Coronary artery (tissue), 2 donors: Measurements from ENCODE around the gene SRA1.

Source experiments
- DNase-seq: peaks from one replicate; pipeline ENCODE4 v3.0.0-alpha.2; 2017; ENCODE audit warnings: low spot score
- H3K27ac ChIP-seq, 2 donors: fragments of 200-600 bp; sonication (generic); one replicate each; pipeline ENCODE4 v1.5.1; 2016 to 2019
- H3K4me3 ChIP-seq: fragments of 200-600 bp; sonication (generic); 2 replicates; pipeline ENCODE4 v1.5.1; 2016; ENCODE audit warnings: mild to moderate bottlenecking, moderate library complexity
- CTCF ChIP-seq: fragments of 200-600 bp; sonication (generic); IDR thresholded peaks from one replicate; pipeline ENCODE4 v1.5.1; 2019; ENCODE audit warnings: antibody characterized with exemption

The SRA1 gene

GRCh38 chr5:140546851-140547507, 10.3 kb downstream of the SRA1 start:
- TF ChIP-seq CTCF: no peak
- peak overlapping the region; percentile 99 for H3K27ac ChIP-seq
- H3K4me3 ChIP-seq: peak overlapping the region; percentile 88
- no peak for DNase-seq

GRCh38 chr5:140545606-140546005, 11.7 kb downstream of the SRA1 start:
- DNase-seq: no peak
- Histone ChIP-seq H3K4me3 (no peak overlapping the region), H3K27ac (no peak overlapping the region)
- no peak for TF ChIP-seq CTCF

GRCh38 chr5:140544986-140545385, 12.3 kb downstream of the SRA1 start:
- no peak for TF ChIP-seq CTCF
- no peak for DNase-seq
- no peak overlapping the region for H3K27ac ChIP-seq
- H3K4me3 ChIP-seq: no peak overlapping the region

- H3K27ac ChIP-seq: no peak overlapping the region
- no peak for DNase-seq
- TF ChIP-seq CTCF: no peak
- H3K4me3 ChIP-seq: no peak overlapping the region
Observed at GRCh38 chr5:140542972-140543371, 14.3 kb downstream of the SRA1 start.

GRCh38 chr5:140540227-140540626, 17.0 kb downstream of the SRA1 start:
- TF ChIP-seq CTCF: no peak
- DNase-seq: no peak
- Histone ChIP-seq H3K4me3 (no peak overlapping the region), H3K27ac (no peak overlapping the region)

- Histone ChIP-seq H3K27ac (no peak overlapping the region), H3K4me3 (no peak overlapping the region)
- TF ChIP-seq CTCF: no peak
- no peak for DNase-seq
Observed at GRCh38 chr5:140524003-140524402, 33.3 kb downstream of the SRA1 start.

GRCh38 chr5:140513124-140513523, 44.1 kb downstream of the SRA1 start:
- TF ChIP-seq CTCF: no peak
- Histone ChIP-seq H3K27ac (no peak overlapping the region), H3K4me3 (no peak overlapping the region)
- no peak for DNase-seq
